ENCODE data around the gene MAML1. TPM values are rescaled to one million over a fixed set of nuclear protein-coding genes. Genes with fewer than 3 reads are reported as not detected.

MAML1 gene
- total RNA-seq, 1 experiment from 2014 or later, result 42.2 TPM

GRCh38 chr5:179816401-179816795 lies 83.8 kb downstream of the MAML1 start:
- H3K27ac Mint-ChIP-seq, result no peak overlapping the region
- CTCF ChIA-PET, result interaction anchor here (1.3 to 1.9 kb wide), 3 partner anchors 15 to 159 kb away, joined by 3 to 8 read pairs (median 5); no protein-coding TSS in a partner anchor

GRCh38 chr5:179816796-179817469 lies 84.3 kb downstream of the MAML1 start:
- POLR2A ChIA-PET, result interaction anchor here (0.6 to 1.3 kb wide), 3 partner anchors 10 to 644 kb away, joined by 3 read pairs; no protein-coding TSS in a partner anchor
- Mint-ChIP-seq H3K27me3 (ENCODE audit: low read depth) (peaks cover 22% of the 10 kb centered on the region), H3K4me1 (peaks cover 41% of the 10 kb centered on the region), H3K9me3 (no peaks in the 10 kb centered on the region), H3K27ac (no peak overlapping the region), H3K36me3 (peaks cover 14% of the 10 kb centered on the region), H3K4me3 (peak overlapping the region; percentile 62)
- ATAC-seq (0 out of 2 replicates have a peak, but pooled peaks have one; percentile 1), DNase-seq (ENCODE audit: low spot score) (peak; percentile 40)
- CTCF ChIA-PET, result interaction anchor here (1.3 to 1.9 kb wide), 3 partner anchors 15 to 158 kb away, joined by 3 to 8 read pairs (median 5); no protein-coding TSS in a partner anchor
- TF ChIP-seq SP1 (CRISPR knock-in tag; conservative IDR thresholded peaks at IDR 0.05), result 0 out of 2 replicates have a peak, but pooled peaks have one; percentile 37
- TF ChIP-seq, protein P1, sequence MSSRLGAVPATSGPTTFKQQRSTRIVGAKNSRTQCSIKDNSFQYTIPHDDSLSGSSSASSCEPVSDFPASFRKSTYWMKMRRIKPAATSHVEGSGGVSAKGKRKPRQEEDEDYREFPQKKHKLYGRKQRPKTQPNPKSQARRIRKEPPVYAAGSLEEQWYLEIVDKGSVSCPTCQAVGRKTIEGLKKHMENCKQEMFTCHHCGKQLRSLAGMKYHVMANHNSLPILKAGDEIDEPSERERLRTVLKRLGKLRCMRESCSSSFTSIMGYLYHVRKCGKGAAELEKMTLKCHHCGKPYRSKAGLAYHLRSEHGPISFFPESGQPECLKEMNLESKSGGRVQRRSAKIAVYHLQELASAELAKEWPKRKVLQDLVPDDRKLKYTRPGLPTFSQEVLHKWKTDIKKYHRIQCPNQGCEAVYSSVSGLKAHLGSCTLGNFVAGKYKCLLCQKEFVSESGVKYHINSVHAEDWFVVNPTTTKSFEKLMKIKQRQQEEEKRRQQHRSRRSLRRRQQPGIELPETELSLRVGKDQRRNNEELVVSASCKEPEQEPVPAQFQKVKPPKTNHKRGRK (CRISPR knock-in tag; IDR thresholded peaks at IDR 0.05; ENCODE audit: borderline replicate concordance), result no peak
- no peak for TF ChIP-seq ATF3 (CRISPR knock-in tag; conservative IDR thresholded peaks at IDR 0.05)
- TF ChIP-seq ETV6 (CRISPR knock-in tag; IDR thresholded peaks at IDR 0.05), result no peak
- no peak for TF ChIP-seq TCF7 (CRISPR knock-in tag; IDR thresholded peaks at IDR 0.05; ENCODE audit: low read depth)
- no peak for TF ChIP-seq ZNF138 (CRISPR knock-in tag; conservative IDR thresholded peaks at IDR 0.05)
- peak; percentile 36; the same call in 1 of the 2 replicates for TF ChIP-seq HMGXB4 (CRISPR knock-in tag; IDR thresholded peaks at IDR 0.05)
- no peak for TF ChIP-seq NFE2L1 (CRISPR knock-in tag; IDR thresholded peaks at IDR 0.05)
- peak; percentile 32; the same call in 1 of the 2 replicates for TF ChIP-seq E2F5 (CRISPR knock-in tag; IDR thresholded peaks at IDR 0.05)
- TF ChIP-seq JAZF1 (CRISPR knock-in tag; IDR thresholded peaks at IDR 0.05), result no peak
- TF ChIP-seq, protein P2, sequence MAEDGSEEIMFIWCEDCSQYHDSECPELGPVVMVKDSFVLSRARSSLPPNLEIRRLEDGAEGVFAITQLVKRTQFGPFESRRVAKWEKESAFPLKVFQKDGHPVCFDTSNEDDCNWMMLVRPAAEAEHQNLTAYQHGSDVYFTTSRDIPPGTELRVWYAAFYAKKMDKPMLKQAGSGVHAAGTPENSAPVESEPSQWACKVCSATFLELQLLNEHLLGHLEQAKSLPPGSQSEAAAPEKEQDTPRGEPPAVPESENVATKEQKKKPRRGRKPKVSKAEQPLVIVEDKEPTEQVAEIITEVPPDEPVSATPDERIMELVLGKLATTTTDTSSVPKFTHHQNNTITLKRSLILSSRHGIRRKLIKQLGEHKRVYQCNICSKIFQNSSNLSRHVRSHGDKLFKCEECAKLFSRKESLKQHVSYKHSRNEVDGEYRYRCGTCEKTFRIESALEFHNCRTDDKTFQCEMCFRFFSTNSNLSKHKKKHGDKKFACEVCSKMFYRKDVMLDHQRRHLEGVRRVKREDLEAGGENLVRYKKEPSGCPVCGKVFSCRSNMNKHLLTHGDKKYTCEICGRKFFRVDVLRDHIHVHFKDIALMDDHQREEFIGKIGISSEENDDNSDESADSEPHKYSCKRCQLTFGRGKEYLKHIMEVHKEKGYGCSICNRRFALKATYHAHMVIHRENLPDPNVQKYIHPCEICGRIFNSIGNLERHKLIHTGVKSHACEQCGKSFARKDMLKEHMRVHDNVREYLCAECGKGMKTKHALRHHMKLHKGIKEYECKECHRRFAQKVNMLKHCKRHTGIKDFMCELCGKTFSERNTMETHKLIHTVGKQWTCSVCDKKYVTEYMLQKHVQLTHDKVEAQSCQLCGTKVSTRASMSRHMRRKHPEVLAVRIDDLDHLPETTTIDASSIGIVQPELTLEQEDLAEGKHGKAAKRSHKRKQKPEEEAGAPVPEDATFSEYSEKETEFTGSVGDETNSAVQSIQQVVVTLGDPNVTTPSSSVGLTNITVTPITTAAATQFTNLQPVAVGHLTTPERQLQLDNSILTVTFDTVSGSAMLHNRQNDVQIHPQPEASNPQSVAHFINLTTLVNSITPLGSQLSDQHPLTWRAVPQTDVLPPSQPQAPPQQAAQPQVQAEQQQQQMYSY (CRISPR knock-in tag; IDR thresholded peaks at IDR 0.05), result 0 out of 2 replicates have a peak, but pooled peaks have one; percentile 2

More at GRCh38 chr5:179816401-179816795, 83.8 kb downstream of the MAML1 start:
- peaks cover 42% of the 10 kb centered on the region for H3K4me1 Mint-ChIP-seq
- TF ChIP-seq ZNF121 (CRISPR knock-in tag; IDR thresholded peaks at IDR 0.05) (peak; percentile 99), CREB1 (CRISPR knock-in tag; IDR thresholded peaks at IDR 0.05) (no peak), ATF6 (CRISPR knock-in tag; IDR thresholded peaks at IDR 0.05) (no peak), ZNF263 (CRISPR knock-in tag; IDR thresholded peaks at IDR 0.05; ENCODE audit: low read depth) (no peak)
- TF ChIP-seq, protein P2 (CRISPR knock-in tag; IDR thresholded peaks at IDR 0.05), result 0 out of 2 replicates have a peak, but pooled peaks have one; percentile 7
- 0 out of 2 replicates have a peak, but pooled peaks have one; percentile 1 for ATAC-seq
- H3K9me3 Mint-ChIP-seq, result no peaks in the 10 kb centered on the region
- H3K4me3 Mint-ChIP-seq, result peak overlapping the region; percentile 54
- peaks cover 22% of the 10 kb centered on the region for H3K27me3 Mint-ChIP-seq (ENCODE audit: low read depth)
- POLR2A ChIA-PET, result interaction anchor here (1.0 to 1.3 kb wide), 2 partner anchors 9 to 14 kb away, joined by 3 read pairs; no protein-coding TSS in a partner anchor
- DNase-seq (ENCODE audit: low spot score), result peak; percentile 37
- H3K36me3 Mint-ChIP-seq, result peaks cover 14% of the 10 kb centered on the region

Data from WTC11 (cell line).